Liver (tissue), 9 donors: ENCODE measurements around the gene GLP2R. TPM values are rescaled to one million over a fixed set of nuclear protein-coding genes. Genes with fewer than 3 reads are reported as not detected.

Source experiments
- DNase-seq: peaks from one replicate; pipeline ENCODE4 v3.0.0-alpha.2; 2017; ENCODE audit warnings: low spot score
- H3K27ac ChIP-seq, 2 donors: one replicate each; pipeline ENCODE4 v1.7.0; 2013; ENCODE audit warnings: inconsistent platforms in 2 of 2, low read length in 2 of 2, control low read depth in 1 of 2, low read depth in 1 of 2, mild to moderate bottlenecking in 1 of 2
- H3K27me3 ChIP-seq, 4 donors: one replicate each; pipeline versions ENCODE4 v1.6.1 to v1.7.0; 2013; ENCODE audit warnings: low read length in 3 of 4, inconsistent platforms in 1 of 4, mild to moderate bottlenecking in 1 of 4, moderate library complexity in 1 of 4; ENCODE audit not compliant: control insufficient read depth in 4 of 4, insufficient read depth in 4 of 4
- H3K36me3 ChIP-seq, 4 donors: one replicate each; pipeline versions ENCODE4 v1.6.1 to v1.7.0; 2013; ENCODE audit warnings: low read length in 3 of 4, mild to moderate bottlenecking in 3 of 4, low read depth in 1 of 4, moderate library complexity in 1 of 4; ENCODE audit not compliant: control insufficient read depth in 4 of 4, insufficient read depth in 3 of 4
- H3K4me1 ChIP-seq, 4 donors: one replicate each; pipeline versions ENCODE4 v1.6.1 to v1.7.0; 2013; ENCODE audit warnings: low read length in 3 of 4, mild to moderate bottlenecking in 3 of 4, moderate library complexity in 1 of 4; ENCODE audit not compliant: control insufficient read depth in 4 of 4, insufficient read depth in 4 of 4
- H3K4me3 ChIP-seq, 3 donors: one replicate each; pipeline versions ENCODE4 v1.6.1 to v1.7.0; 2013; ENCODE audit warnings: low read length in 3 of 3, control low read depth in 1 of 3, low read depth in 1 of 3, mild to moderate bottlenecking in 1 of 3
- H3K9ac ChIP-seq, 2 donors: one replicate each; pipeline ENCODE4 v1.7.0; 2013; ENCODE audit warnings: low read length in 2 of 2, mild to moderate bottlenecking in 2 of 2, moderate library complexity in 2 of 2, control low read depth in 1 of 2, low read depth in 1 of 2
- H3K9me3 ChIP-seq, 4 donors: one replicate each; pipeline versions ENCODE4 v1.6.1 to v1.7.0; 2013; ENCODE audit warnings: low read length in 3 of 4; ENCODE audit not compliant: control insufficient read depth in 4 of 4
- ATF3 ChIP-seq: IDR thresholded peaks from 2 replicates; pipeline ENCODE4 v1.6.1; 2016; ENCODE audit warnings: antibody characterized with exemption
- CTCF ChIP-seq: fragments of 150-350 bp; IDR thresholded peaks from 2 replicates; pipeline ENCODE4 v1.5.1; 2017; ENCODE audit warnings: improper control_type of control experiment, low read depth, low read length; ENCODE audit not compliant: missing input control
- EGR1 ChIP-seq, 2 donors: IDR thresholded peaks; 2 replicates each; pipeline ENCODE4 v1.6.1; 2016 to 2018; ENCODE audit warnings: antibody characterized with exemption in 2 of 2, low read depth in 2 of 2
- FOXA1 ChIP-seq: IDR thresholded peaks from 2 replicates; pipeline ENCODE4 v1.6.1; 2016; ENCODE audit warnings: antibody characterized with exemption
- FOXA2 ChIP-seq: IDR thresholded peaks from 2 replicates; pipeline ENCODE4 v1.6.1; 2016; ENCODE audit warnings: antibody characterized with exemption
- GABPA ChIP-seq, 2 donors: IDR thresholded peaks in 1 of 2; conservative IDR thresholded peaks in 1 of 2; 2 replicates each; pipeline ENCODE4 v1.6.1; 2016; ENCODE audit warnings: antibody characterized with exemption in 2 of 2, mild to moderate bottlenecking in 1 of 2, moderate library complexity in 1 of 2
- HNF4A ChIP-seq, 2 donors: conservative IDR thresholded peaks; 2 replicates each; pipeline ENCODE4 v1.6.1; 2016; ENCODE audit warnings: antibody characterized with exemption in 2 of 2, mild to moderate bottlenecking in 2 of 2
- HNF4G ChIP-seq: IDR thresholded peaks from 2 replicates; pipeline ENCODE4 v1.6.1; 2016; ENCODE audit warnings: antibody characterized with exemption
- JUND ChIP-seq, 2 donors: IDR thresholded peaks; 2 replicates each; pipeline ENCODE4 v1.6.1; 2016; ENCODE audit warnings: antibody characterized with exemption in 2 of 2
- NR2F2 ChIP-seq: IDR thresholded peaks from 2 replicates; pipeline ENCODE4 v1.6.1; 2016; ENCODE audit warnings: antibody characterized with exemption
- RAD21 ChIP-seq, 2 donors: IDR thresholded peaks; 2 replicates each; pipeline ENCODE4 v1.6.1; 2016; ENCODE audit warnings: antibody characterized with exemption in 2 of 2, mild to moderate bottlenecking in 2 of 2
- RXRA ChIP-seq, 2 donors: IDR thresholded peaks; 2 replicates each; pipeline ENCODE4 v1.6.1; 2017 to 2018; ENCODE audit warnings: antibody characterized with exemption in 2 of 2, mild to moderate bottlenecking in 1 of 2
- SP1 ChIP-seq: IDR thresholded peaks from 2 replicates; pipeline ENCODE4 v1.6.1; 2018; ENCODE audit warnings: antibody characterized with exemption, mild to moderate bottlenecking
- TAF1 ChIP-seq: conservative IDR thresholded peaks from 2 replicates; pipeline ENCODE4 v1.6.1; 2016; ENCODE audit warnings: antibody characterized with exemption, mild to moderate bottlenecking
- YY1 ChIP-seq: IDR thresholded peaks from 2 replicates; pipeline ENCODE4 v1.6.1; 2016; ENCODE audit warnings: antibody characterized with exemption, mild to moderate bottlenecking
- WGBS: extraction: QIAGEN DNeasy Blood & Tissue Kit; methylation state at CpG from one replicate; pipeline ENCODE4 v1.1.7; 2013; 5-methylcytosine and 5-hydroxymethylcytosine counted together
- polyA plus RNA-seq, 2 donors: library from polyadenylated mRNA; stranded (reverse) in 1 of 2; unstranded in 1 of 2; fragments of 200-250 nt in 1 of 2; fragments of >200 nt in 1 of 2; fragmentation: Nextera tagmentation in 1 of 2; extraction: Ambion mirVana in 1 of 2; gene quantifications; one replicate each; pipeline versions ENCODE4 v1.2.1 to v1.2.3, GENCODE V29; 2013 to 2015
- total RNA-seq, 2 donors: library from RNA; depleted of rRNA; stranded (reverse); fragments of >200 nt; gene quantifications; one replicate each; pipeline ENCODE4 v1.2.3, GENCODE V29; 2014
- TF ChIP-seq, protein P1 (sequence below): IDR thresholded peaks from 2 replicates; pipeline ENCODE4 v1.6.1; 2016; ENCODE audit warnings: antibody characterized with exemption, mild to moderate bottlenecking
- TF ChIP-seq, protein P2 (sequence below): IDR thresholded peaks from 2 replicates; pipeline ENCODE4 v1.6.1; 2016; ENCODE audit warnings: antibody characterized with exemption
- TF ChIP-seq, protein P3 (sequence below): IDR thresholded peaks from 2 replicates; pipeline ENCODE4 v1.6.1; 2016; ENCODE audit warnings: antibody characterized with exemption
- donor health status: healthy.
- donor health status: healthy.
- donor health status: healthy.
- donor health status: healthy.
- donor health status: healthy.

The GLP2R gene
- total and polyA plus RNA-seq, 4 donors = 0.39 to 1.4 (median 0.58) TPM

DNA sequence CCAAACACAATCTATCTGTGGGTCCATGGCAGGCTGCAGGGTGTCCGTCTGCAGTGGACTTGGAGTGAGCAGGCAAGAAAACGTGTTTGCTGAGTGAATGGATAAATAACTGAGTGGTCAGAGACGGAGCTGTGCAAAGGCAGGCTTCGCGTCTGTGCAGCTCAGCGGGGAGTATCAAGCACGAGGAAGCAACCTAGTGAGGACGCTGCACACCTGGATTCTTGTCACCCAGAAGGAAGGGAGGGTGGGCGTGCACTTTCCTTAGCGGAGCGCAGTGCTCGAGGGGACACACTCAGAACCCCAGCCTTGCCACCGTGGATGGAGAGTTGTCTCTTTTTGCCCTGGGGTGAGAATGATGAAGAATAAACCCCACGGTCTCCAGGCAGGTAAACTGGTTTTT, 80.9 kb downstream of the GLP2R start:
- Histone ChIP-seq H3K27me3 (peaks cover 0 to 5% (median 3%) of the 10 kb centered on the region in 4 donors), H3K4me1 (no peaks in the 10 kb centered on the region), H3K27ac (no peak overlapping the region), H3K4me3 (no peak overlapping the region), H3K9ac (no peak overlapping the region), H3K9me3 (no peaks in the 10 kb centered on the region), H3K36me3 (no peaks in the 10 kb centered on the region)
- WGBS = 70% methylated on average over 14 of the region's 14 CpGs
- no peak for DNase-seq
- TF ChIP-seq SP1 (no peak), TAF1 (no peak), FOXA1 (no peak), GABPA (IDR thresholded peaks at IDR 0.05 in 1 of 2, conservative IDR thresholded peaks at IDR 0.05 in 1 of 2) (no peak), RAD21 (IDR thresholded peaks at IDR 0.05) (no peak), NR2F2 (no peak), ATF3 (no peak), JUND (IDR thresholded peaks at IDR 0.05) (no peak), HNF4G (no peak), HNF4A (conservative IDR thresholded peaks at IDR 0.05) (no peak), FOXA2 (no peak), YY1 (no peak), RXRA (IDR thresholded peaks at IDR 0.05) (no peak)
- TF ChIP-seq, protein P1, sequence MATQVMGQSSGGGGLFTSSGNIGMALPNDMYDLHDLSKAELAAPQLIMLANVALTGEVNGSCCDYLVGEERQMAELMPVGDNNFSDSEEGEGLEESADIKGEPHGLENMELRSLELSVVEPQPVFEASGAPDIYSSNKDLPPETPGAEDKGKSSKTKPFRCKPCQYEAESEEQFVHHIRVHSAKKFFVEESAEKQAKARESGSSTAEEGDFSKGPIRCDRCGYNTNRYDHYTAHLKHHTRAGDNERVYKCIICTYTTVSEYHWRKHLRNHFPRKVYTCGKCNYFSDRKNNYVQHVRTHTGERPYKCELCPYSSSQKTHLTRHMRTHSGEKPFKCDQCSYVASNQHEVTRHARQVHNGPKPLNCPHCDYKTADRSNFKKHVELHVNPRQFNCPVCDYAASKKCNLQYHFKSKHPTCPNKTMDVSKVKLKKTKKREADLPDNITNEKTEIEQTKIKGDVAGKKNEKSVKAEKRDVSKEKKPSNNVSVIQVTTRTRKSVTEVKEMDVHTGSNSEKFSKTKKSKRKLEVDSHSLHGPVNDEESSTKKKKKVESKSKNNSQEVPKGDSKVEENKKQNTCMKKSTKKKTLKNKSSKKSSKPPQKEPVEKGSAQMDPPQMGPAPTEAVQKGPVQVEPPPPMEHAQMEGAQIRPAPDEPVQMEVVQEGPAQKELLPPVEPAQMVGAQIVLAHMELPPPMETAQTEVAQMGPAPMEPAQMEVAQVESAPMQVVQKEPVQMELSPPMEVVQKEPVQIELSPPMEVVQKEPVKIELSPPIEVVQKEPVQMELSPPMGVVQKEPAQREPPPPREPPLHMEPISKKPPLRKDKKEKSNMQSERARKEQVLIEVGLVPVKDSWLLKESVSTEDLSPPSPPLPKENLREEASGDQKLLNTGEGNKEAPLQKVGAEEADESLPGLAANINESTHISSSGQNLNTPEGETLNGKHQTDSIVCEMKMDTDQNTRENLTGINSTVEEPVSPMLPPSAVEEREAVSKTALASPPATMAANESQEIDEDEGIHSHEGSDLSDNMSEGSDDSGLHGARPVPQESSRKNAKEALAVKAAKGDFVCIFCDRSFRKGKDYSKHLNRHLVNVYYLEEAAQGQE = no peak
- TF ChIP-seq, protein P2, sequence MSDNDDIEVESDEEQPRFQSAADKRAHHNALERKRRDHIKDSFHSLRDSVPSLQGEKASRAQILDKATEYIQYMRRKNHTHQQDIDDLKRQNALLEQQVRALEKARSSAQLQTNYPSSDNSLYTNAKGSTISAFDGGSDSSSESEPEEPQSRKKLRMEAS = no peak

DNA sequence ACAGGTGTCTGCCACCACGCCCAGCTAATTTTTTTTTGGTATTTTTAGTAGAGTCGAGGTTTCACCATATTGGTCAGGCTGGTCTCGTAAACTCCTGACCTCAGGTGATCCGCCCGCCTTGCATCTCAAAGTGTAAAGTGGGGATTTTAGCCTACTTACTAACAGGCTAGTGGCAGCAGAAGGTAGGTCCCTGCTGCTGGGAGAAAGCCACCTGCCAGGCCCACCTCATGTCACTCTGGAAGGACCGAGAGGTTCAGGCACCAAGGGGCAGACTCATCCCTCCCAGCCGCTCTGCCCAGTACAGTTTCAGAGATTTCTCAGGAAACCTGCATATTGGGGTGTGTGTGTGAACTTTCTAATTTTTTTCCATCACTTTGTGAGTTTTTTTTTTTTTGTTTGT, 81.4 kb downstream of the GLP2R start:
- Histone ChIP-seq H3K27me3 (peaks cover 0 to 5% (median 3%) of the 10 kb centered on the region in 4 donors), H3K9me3 (no peaks in the 10 kb centered on the region), H3K4me1 (no peaks in the 10 kb centered on the region), H3K9ac (no peak overlapping the region), H3K36me3 (no peaks in the 10 kb centered on the region), H3K27ac (no peak overlapping the region), H3K4me3 (no peak overlapping the region)
- TF ChIP-seq RXRA (IDR thresholded peaks at IDR 0.05) (no peak), HNF4G (no peak), ATF3 (no peak), CTCF (no peak), RAD21 (IDR thresholded peaks at IDR 0.05) (no peak), FOXA1 (no peak), YY1 (no peak), SP1 (no peak), EGR1 (IDR thresholded peaks at IDR 0.05; ENCODE audit: low read depth in 2 of 2) (no peak), FOXA2 (no peak), TAF1 (no peak), GABPA (IDR thresholded peaks at IDR 0.05 in 1 of 2, conservative IDR thresholded peaks at IDR 0.05 in 1 of 2) (no peak), NR2F2 (no peak), HNF4A (conservative IDR thresholded peaks at IDR 0.05) (no peak)
- TF ChIP-seq, protein P2 = no peak
- TF ChIP-seq, protein P1 = no peak
- TF ChIP-seq, protein P3, sequence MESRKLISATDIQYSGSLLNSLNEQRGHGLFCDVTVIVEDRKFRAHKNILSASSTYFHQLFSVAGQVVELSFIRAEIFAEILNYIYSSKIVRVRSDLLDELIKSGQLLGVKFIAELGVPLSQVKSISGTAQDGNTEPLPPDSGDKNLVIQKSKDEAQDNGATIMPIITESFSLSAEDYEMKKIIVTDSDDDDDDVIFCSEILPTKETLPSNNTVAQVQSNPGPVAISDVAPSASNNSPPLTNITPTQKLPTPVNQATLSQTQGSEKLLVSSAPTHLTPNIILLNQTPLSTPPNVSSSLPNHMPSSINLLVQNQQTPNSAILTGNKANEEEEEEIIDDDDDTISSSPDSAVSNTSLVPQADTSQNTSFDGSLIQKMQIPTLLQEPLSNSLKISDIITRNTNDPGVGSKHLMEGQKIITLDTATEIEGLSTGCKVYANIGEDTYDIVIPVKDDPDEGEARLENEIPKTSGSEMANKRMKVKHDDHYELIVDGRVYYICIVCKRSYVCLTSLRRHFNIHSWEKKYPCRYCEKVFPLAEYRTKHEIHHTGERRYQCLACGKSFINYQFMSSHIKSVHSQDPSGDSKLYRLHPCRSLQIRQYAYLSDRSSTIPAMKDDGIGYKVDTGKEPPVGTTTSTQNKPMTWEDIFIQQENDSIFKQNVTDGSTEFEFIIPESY = no peak
- no peak for DNase-seq
- 81% methylated on average over 7 of the region's 7 CpGs for WGBS
